Hypothalamus (tissue), 51 donors: ENCODE measurements around the gene IFIT3.
"Not testable (repeated sequence)": the region's sequence is repeated elsewhere in the genome, so short reads cannot be mapped to it uniquely, and the experiment has no call there.

ENCODE experiments used
- DNase-seq, 51 donors: peaks; one replicate each; lab custom pipeline; 2025; lab: John Stamatoyannopoulos, UW

IFIT3 gene, protein sequence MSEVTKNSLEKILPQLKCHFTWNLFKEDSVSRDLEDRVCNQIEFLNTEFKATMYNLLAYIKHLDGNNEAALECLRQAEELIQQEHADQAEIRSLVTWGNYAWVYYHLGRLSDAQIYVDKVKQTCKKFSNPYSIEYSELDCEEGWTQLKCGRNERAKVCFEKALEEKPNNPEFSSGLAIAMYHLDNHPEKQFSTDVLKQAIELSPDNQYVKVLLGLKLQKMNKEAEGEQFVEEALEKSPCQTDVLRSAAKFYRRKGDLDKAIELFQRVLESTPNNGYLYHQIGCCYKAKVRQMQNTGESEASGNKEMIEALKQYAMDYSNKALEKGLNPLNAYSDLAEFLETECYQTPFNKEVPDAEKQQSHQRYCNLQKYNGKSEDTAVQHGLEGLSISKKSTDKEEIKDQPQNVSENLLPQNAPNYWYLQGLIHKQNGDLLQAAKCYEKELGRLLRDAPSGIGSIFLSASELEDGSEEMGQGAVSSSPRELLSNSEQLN

DNA sequence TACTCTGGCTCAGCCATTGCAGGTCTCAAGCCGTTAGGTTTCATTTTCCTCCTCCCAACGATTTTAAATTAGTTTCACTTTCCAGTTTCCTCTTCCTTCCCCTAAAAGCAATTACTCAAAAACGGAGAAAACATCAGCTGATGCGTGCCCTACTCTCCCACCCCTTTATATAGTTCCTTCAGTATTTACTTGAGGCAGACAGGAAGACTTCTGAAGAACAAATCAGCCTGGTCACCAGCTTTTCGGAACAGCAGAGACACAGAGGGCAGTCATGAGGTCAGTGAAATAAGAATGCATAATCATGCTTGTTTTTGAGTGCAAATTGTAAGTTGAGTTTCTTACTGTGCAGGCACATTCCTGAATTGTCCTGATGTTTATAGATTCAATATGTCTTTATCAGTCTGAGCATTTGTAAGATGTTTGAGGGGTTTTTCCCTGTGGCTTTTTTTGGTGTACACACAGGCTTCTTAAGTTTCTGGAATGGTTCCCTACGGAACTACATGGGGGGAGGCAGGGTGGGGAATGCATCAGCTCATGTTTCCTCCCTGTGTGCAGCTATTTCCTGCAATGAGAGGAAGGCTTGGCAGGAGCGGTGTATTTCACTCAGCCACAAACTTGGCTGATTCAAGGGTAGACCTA is at the start of gene IFIT3:
Gene IFIT3, plus strand, starts transcription at position 195 of the 639 bp plus-strand sequence. Its CDS starts 77 bp downstream, at position 272.
- DNase-seq: peak in 28 of 51 donors; percentile 23 to 83 (median 46)

DNA sequence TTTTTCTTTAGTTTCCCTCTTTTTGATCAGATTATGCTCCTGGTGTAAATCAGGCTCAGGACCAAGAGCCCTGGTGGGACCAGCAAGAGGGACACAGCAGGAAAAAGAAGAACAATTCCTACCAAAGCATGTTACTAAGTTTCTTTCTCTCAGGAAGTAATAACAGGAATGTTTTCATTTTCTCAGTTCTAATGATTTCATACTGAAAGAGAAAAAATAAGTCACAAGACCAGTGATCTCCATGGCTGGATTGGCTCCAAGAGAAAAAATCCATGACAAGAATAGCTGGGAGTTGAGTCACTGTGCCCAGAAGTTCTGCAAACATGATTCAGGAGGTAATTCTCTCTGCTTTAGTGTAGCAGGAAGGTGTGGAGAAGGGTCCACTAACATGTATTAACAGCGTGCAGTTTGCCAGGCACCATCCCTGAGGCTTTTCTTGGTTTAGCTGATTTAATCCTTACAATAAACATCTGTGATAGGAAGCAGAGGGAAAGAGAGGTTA is 49.7 kb upstream of the IFIT3 start:
- DNase-seq: peak in 4 of 51 donors; percentile 16 to 35 (median 22)

DNA sequence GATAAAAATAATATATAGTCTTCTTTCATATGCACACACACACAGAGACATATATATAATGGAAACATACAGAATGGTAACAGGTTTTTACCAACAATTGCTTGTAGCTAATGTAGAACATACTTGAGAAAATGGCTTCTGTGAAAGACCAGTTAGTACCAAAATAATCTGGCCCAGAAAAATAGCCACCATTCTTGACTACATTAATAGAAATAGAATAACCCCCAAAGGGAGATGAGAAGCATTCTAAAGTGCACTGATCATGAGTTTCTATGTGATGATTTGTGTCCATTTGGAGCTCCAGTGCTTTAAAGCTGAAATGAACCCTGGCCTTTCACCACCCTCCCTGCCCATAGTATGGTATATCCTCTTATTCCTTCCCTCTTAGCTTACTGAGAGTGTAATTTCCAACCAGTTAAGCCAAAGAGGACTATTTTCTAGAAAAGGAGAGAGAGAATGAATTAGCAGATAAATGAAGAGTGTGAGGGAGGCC is 48.9 kb upstream of the IFIT3 start:
- no peak for DNase-seq

DNA sequence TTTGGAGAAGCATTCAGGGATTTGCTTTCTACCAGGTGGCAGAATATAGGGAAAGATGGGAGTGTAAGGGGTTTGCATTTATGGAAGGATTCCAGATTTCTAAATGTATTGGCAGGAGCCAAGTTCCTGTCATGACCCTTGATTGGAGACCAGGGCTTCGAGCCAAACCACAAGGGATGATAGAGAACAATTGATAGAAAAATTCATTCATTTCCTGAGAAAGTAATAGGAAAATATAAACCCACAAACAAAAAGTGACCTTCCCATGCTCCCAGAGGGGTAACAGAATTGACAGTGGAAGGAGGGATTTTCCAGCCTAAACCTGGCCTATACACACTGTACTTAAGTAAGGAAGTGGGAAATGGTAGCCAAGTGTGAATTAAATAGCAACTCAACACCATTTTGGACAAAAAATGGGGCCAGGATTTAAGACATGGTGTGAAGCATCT is 48.4 kb upstream of the IFIT3 start:
- DNase-seq: no peak

DNA sequence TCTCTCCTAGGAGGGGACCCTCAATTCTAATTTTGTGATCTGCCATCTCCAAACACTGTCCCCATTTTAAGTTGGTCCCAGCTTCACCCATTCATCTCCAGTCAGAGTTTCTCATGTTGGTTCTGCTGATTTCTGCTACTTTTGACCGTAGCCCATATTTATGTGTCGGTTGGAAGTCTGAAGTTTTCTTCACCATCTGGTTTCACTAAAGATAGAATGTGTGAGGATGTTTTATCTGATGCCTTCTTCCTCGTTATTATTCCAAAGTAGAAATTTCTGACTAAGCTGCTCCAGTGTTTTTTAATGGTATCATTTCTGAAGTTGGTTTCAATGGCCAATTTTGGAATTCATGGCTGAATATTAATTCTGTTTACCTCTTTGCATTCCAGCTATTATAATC is 47.3 kb upstream of the IFIT3 start:
- DNase-seq: no peak

DNA sequence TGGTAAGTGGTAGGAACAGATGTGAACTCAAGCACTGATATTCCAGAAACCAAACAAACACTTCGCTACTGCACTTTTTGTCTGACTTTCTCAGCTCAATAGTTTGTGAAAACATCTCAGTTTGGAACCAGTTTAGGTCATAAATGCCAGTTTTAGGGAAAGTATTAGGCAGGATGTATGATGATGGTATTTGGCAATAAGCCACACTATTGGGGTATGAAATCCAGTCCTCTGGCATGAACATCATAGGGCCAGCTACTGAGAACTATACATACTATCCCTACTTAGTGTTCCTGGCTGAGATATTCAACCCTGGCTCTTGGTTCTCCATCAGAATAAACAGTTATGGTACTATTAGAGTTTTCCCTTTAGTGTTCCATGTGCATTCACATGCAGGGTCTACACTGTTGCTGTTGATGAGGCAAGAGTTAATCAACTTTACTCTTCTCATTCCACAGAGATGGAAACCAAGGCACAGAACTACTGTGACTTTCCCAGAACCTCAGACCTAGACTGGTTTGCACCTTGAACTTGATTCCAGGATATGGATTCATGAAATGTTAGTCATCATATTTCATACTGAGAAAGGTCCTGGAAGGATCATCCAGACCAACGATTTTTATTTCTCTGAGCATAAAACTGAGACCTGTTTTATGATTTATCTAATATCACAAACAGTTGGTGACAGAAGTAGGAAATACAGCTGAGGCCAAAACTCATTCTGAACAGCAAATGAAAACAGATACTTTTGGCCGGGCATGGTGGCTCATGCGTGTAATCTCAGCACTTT is 46.0 kb upstream of the IFIT3 start:
- no peak for DNase-seq

DNA sequence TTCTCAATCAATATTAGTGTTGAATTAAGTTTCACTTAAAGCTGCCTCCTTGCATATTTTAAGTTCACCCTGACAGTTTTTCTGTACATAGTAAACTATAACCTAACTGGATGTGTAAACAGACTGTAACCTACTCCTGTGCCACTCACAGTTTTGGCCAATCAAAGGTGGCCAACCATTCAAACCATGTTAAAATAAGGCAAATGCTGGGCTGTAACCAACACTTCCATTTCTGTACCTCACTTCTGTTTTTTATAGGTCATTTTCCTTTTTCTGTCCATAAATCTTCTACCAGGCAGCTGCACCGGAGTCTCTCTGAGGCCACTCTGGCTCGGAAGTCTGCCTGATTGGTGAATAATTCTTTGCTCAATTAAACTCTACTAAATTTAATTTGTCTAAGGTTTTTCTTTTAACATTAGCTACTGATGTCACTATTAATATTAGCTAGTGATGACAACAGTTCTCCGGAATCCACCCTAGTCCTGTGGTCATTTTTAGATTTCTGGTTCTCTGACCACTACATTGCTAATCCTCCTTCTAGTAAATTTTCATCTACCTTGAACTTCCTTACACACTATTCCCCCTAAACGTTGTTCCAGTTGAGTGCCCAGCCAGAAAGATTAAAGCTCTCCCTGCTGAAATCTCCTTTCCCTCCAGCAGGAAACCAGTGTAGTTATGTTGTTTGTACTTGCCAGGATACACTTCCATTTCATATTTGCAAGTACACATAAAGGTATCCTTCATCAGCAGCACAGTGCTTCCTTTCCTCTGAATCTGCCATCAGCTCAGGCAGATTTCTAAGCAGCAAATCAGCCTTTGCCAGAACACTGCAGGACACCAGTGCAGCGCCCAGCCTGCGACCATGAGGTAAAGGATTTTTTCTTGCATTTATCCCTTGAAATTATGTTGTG is 44.5 kb upstream of the IFIT3 start:
- DNase-seq: peak in 3 of 51 donors; percentile 23 to 66 (median 60)

DNA sequence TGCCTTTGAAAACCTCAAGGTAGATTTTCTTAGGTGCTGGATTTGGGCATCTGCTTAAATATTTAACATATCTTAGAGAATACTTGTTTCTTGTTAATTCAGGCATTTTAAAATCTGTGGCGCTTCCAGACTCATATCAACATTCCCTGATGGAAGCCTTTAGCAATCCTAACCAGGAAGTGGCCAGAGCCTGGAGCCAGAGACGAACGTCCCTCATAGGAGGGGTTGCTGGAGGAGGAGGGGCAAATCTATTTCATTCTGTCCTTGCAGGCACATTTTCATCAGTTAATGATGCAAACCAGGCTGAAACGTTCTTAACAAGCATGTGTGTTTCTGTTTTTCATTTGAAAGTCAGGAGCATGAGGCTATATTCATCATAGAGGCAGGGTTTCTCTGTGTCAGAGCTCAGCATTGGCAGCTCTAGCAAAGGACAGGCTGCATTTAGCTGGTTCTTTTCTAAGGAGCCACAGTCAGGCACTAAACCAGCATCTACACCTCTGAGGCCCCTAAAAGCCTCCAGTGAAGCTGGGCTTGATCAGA is 43.8 kb upstream of the IFIT3 start:
- peak in 17 of 51 donors; percentile 11 to 66 (median 31) for DNase-seq

DNA sequence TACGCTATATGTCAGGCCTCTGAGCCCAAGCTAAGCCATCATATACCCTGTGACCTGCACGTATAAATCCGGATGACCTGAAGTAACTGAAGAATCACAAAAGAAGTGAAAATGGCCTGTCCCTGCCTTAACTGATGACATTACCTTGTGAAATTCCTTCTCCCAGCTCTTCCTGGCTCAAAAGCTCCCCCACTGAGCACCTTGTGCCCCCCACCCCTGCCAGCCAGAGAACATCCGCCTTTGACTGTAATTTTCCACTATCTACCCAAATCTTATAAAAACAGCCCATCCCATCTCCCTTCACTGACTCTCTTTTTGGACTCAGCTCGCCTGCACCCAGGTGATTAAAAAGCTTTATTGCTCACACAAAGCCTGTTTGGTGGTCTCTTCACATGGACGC is 43.1 kb upstream of the IFIT3 start:
- DNase-seq: not testable (repeated sequence)

DNA sequence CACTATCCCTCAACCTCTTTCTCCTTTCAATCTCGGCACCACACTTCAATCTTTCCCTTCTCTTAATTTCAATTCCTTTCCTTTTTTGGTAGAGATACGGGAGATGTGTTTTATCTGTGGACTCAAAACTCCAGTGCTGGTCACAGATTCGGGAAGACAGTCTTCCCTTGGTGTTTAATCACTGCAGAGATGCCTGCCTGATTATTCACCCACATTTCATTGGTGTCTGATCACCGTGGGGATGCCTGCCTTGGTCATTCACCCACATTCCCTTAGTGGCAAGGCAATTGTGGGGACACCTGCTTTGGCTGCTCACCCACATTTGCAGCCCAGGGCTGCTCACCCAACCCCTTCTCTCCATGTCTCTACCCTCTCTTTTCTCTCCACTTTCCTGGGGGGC is 42.5 kb upstream of the IFIT3 start:
- DNase-seq: not testable (repeated sequence)

DNA sequence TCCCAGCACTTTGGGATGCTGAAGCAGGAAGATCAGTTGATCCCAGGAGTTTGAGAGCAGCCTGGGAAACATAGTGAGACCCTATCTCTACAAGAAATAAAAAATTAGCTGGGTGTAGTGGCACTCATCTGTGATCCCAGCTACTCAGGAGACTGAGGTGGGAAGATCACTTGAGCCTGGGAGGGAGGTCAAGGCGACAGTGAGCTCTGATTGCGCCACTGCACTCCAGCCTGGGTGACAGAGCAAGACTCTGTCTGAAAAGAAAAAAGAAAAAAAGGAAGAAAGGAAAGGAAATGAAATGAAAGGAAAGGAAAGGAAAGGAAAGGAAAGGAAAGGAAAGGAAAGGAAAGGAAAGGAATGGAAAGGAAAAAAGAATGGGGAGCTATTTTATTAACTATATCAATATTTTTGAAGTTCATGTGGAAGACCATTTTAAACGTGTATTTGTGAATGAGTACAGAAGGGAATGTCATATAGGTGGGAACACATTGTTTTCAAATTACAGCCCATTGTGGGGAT is 33.0 kb upstream of the IFIT3 start:
- no peak for DNase-seq

DNA sequence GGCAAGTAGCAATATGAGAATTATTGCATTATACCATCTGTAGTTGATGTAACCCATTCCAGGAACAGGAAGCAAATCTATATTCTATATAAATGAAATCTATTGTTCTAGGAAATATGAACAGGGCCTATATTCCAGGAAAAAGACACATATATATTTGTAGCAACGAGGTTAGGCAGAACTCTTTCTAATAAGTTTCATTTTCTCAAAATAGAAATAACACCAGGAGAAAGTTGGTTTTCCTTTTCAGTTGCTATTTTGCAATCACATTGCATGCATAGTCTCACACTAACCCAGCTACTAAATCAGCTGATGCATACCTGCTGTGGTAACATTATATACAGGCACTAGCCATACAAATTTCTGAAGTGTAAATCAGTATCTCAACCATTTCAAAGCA is 32.2 kb upstream of the IFIT3 start:
- DNase-seq: no peak

DNA sequence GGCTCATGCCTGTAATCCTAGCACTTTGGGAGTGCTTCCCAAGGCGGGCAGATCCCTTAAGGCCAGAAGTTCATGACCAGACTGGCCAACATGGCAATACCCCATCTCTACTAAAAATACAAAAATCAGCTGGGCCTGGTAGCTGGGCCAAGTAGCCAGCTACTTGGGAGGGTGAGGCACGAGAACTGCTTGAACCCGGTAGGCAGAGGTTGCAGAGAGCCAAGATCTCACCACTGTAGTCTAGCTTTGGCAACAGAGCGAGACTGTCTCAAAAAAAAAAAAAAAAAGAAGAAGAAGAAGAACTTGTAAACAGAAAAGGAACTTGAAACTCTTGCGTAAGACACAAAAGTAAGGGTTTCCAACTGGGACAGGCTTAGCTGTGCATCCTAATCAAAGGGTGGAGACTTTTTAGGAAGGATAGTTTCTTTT is 31.6 kb upstream of the IFIT3 start:
- DNase-seq: peak in 9 of 51 donors; percentile 7 to 40 (median 22)

DNA sequence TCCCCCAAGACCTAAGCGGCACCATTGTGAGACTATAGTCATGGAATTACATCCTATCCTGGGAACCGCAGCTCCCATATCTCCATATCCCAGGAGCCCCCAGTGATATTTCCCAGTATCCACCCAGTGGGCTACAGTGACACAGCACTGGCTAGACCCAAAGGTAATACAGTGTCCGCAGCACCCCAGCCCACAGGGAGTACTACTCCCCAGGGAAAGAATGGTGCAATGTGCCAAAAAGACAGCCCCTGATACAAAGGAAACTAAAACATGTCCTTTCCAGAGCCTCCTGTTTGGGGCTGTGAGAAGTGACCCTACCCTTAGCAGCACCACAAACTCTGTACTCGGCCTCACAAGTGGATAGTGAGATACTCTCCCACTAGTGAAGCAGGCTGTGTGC is 30.4 kb upstream of the IFIT3 start:
- DNase-seq: no peak

DNA sequence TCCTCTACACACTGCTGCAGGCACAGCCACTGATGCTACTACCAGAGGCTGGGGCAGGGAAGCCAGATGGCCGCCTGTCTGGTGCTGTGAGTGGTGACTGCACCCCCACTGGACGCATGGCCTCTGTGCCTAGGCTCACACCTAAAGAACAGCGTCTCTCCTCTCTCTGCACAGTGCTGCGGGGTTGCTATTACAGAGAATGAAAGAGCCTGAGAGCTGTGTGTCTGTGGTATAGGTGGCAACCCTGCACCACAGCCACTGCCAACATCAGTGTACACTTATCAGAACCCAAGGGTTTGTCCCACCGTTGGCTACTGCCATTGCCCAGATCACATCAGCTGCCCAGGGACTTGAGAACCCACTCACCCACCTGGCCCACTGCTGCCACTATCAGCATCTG is 30.0 kb upstream of the IFIT3 start:
- DNase-seq: no peak

DNA sequence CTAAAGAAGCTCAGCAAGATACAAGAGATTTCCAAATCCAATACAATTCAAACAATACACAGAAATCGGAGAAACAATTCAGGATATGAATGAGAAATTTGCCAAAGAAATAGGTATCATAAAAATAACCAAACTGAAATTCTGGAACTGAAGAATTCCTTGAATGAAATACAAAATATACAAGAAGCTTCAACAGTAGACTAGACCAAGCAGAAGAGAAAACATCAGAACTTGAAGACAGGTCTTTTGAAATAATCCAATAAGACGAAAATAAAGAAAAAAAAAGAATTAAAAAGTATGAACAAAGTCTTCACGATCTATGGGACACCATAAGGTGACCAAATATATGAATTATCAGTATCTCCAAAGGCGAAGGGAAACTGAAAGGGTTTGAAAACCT is 28.8 kb upstream of the IFIT3 start:
- no peak for DNase-seq

DNA sequence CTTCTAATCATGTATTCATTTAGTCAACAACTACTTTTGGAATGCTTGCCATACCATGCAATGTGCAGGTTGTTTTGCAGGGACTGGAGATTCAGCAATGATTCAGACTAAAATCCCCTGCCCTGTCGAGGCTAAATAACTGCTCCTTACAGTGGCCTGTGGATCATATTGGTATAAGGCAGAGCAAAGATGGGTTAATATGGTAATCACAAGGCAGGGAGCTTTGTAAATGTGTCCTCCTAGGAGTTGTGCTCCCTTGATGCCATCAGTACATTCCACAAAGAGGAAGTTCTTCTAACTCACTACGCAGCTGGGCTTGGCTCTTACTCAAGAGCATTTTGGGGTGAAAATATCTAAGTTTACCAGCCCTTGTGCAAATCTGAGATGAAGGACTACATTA is 26.6 kb upstream of the IFIT3 start:
- DNase-seq: peak in 4 of 51 donors; percentile 13 to 86 (median 50)

DNA sequence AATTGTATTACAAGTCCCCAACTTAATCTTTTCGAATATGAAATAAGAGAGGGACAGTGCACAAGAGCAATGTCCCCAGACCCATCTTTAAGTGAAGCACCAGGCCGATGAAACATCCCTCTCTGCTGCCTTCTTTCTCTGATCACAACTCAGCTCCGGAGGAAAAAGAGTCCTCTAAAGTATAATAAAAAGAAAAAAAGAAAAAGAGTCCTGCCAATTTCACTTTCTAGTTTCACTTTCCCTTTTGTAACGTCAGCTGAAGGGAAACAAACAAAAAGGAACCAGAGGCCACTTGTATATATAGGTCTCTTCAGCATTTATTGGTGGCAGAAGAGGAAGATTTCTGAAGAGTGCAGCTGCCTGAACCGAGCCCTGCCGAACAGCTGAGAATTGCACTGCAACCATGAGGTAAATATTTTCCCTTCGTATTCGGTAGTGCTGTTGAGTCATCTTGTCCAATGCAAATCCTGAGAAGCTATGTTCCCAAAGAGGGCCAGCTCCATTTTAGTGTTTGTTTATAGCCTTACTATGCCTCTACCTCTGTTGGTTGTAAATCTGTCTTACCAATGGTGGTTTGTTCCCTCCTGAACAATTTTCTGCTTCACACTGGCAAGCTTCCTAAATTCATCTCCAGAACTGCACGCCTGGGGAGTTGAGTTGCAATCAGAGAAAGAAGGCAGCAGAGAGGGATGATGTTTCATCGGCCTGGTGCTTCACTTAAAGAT is 25.9 kb upstream of the IFIT3 start, which contains the start of gene IFIT2:
Gene IFIT2, plus strand, starts transcription at position 326 of the 725 bp plus-strand sequence. Its CDS starts 78 bp downstream, at position 404.
- DNase-seq: peak in 19 of 51 donors; percentile 10 to 92 (median 44)
